Ishikawa (cell line): ENCODE data around the gene SOCS1.
A peak's percentile ranks its signal among the peaks of the same experiment; 100 is the strongest.

ENCODE experiments used
- CEBPB ChIP-seq: IDR thresholded peaks from 2 replicates; pipeline ENCODE4 v1.6.1; 2012
- CREB1 ChIP-seq: IDR thresholded peaks from 2 replicates; pipeline ENCODE4 v1.6.1; 2012; ENCODE audit warnings: low read depth
- EP300 ChIP-seq: IDR thresholded peaks from 2 replicates; pipeline ENCODE4 v1.6.1; 2012; ENCODE audit warnings: borderline replicate concordance
- FOXM1 ChIP-seq: IDR thresholded peaks from 2 replicates; pipeline ENCODE4 v1.6.1; 2012; ENCODE audit warnings: low read depth, borderline replicate concordance
- NFIC ChIP-seq: IDR thresholded peaks from 2 replicates; pipeline ENCODE4 v1.6.1; 2012
- RAD21 ChIP-seq: IDR thresholded peaks from 2 replicates; pipeline ENCODE4 v1.6.1; 2012; ENCODE audit warnings: low read depth
- REST ChIP-seq: IDR thresholded peaks from 2 replicates; pipeline ENCODE4 v1.6.1; 2012; ENCODE audit warnings: low read depth, mild to moderate bottlenecking
- TAF1 ChIP-seq: IDR thresholded peaks from 2 replicates; pipeline ENCODE4 v1.6.1; 2012; ENCODE audit warnings: low read depth, mild to moderate bottlenecking
- TCF12 ChIP-seq: IDR thresholded peaks from 2 replicates; pipeline ENCODE4 v1.6.1; 2012; ENCODE audit warnings: low read depth
- TEAD4 ChIP-seq: IDR thresholded peaks from 2 replicates; pipeline ENCODE4 v1.6.1; 2012
- USF1 ChIP-seq: IDR thresholded peaks from 2 replicates; pipeline ENCODE4 v1.6.1; 2012
- YY1 ChIP-seq: IDR thresholded peaks from 2 replicates; pipeline ENCODE4 v1.6.1; 2012; ENCODE audit warnings: low read depth
- ZBTB7A ChIP-seq: IDR thresholded peaks from 2 replicates; pipeline ENCODE4 v1.6.1; 2012; ENCODE audit warnings: low read depth
- TF ChIP-seq, protein P1 (sequence below): IDR thresholded peaks from 2 replicates; pipeline ENCODE4 v1.6.1; 2012

Gene SOCS1

DNA sequence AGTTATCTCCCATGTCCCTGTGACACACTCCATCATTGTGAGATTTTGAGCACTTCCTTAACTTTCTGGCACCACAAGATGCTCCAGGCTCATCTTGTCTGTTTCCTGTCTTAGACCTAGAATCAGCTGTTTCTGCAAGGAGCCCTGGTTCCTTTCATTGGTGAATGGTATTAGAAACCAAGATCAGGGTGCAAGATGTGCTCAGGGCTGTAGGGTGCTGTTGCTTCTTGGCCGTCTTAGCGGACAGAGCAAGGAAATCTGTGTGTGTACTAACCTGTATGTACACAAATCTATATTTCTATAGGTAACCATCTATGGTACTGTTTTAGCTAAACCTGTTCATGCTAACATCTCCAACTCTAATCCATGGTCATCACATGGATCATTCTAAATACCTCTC is 33.2 kb upstream of the SOCS1 start:
- TF ChIP-seq TCF12 (no peak), FOXM1 (no peak), CREB1 (no peak), TAF1 (no peak), NFIC (no peak), ZBTB7A (no peak), YY1 (no peak), RAD21 (no peak), EP300 (no peak), TEAD4 (no peak), REST (no peak)

DNA sequence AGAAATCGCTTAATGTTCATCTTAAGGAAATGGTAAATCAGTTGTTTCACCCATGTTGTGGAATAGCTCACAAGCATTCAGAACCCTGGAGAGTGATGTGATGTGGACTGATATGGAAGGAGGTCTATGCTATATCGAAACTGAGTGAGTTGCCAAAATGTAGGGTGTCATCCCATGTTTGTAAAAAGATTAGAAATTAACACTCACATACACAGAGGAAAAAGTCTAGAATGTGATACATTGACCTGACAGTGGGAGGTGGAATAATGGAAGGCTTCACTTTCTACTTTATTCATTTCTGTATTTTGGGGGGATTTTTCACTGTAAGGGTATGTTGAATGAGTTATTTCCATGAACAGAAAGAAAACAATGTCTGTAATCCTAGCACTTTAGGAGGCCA is 29.8 kb upstream of the SOCS1 start:
- TF ChIP-seq REST (peak; percentile 52; the same call in 1 of the 2 replicates), CREB1 (no peak)

DNA sequence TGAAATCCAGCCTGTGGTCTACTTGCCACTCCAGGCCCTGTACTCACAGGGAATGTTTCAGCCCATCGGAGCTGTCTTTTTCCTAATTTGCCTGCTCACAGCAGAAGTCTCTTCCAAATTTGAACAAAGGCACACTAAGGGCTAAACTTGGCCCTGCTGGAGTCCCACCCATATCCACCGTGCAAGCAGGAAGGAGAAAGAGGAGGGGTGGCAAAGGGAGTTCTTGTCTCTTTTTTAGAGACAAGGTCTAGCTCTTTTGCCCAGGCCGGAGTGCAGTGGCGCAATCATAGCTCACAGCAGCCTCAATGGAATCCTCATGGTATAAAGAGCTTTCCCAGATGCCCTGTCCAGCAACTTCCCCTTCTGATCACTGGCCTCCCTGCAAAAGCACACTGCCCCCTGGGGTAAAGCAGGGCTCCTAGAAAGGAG is 27.8 kb upstream of the SOCS1 start:
- TF ChIP-seq TEAD4 = no peak
- TF ChIP-seq, protein P1, sequence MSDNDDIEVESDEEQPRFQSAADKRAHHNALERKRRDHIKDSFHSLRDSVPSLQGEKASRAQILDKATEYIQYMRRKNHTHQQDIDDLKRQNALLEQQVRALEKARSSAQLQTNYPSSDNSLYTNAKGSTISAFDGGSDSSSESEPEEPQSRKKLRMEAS = no peak
- peak; percentile 56 for TF ChIP-seq REST
- no peak for TF ChIP-seq FOXM1
- no peak for TF ChIP-seq TAF1
- peak; percentile 56 for TF ChIP-seq CEBPB

DNA sequence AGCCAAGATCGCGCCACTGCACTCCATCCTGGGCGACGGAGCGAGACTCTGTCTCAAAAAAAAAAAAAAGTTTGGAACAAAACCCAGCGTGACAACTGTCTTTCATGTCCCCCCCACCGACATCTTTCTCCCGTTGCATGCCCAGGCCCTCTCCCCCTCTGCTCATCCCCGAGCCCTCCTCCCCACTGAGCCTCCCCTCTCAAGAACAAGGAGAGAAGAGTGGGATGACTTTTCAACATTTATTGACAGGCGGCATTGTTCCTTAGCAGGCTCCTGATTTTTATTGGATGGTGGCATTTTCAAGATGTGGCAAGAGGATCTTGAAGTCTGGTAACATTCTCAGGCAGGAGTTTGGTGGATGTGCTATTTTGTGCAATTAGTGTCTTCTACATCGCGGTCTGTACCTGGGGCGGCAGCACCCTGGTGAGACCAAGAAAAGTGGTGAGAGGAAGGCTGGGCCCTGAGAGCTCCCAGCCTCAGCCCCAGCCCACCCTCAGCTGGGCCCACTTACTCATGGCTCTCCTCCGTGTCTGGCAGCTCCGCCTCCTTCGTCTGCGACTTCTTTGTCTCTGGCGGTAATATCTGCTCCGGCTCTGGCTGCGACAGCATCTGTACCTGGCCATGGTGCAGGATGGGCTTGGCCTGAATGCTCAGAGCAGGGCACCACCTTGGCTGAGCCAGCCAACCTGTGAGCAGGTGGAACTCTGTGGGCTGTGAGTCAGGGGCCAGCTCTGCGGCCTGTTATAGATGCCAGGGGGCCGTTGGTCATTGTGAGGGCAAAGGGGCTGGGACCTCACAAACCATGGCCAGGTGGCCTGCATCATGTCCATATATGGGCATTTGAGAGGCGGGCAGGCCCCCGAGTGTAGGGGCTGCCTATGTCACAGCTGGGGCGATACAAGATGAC is 24.9 kb upstream of the SOCS1 start, which contains the start of gene PRM1:
Gene PRM1, minus strand, starts transcription at position 715 of the 907 bp plus-strand sequence. Its CDS starts 92 bp downstream, at position 623.
- no peak for TF ChIP-seq YY1
- TF ChIP-seq REST = no peak
- TF ChIP-seq CEBPB = no peak
- no peak for TF ChIP-seq EP300
- TF ChIP-seq FOXM1 = no peak
- TF ChIP-seq, protein P1 = no peak
- no peak for TF ChIP-seq USF1
